Vagina (tissue), 2 donors: ENCODE data around the gene FAM124A. TPM values are rescaled to one million over a fixed set of nuclear protein-coding genes. Genes with fewer than 3 reads are reported as not detected.

Experiments
- DNase-seq, 2 donors: peaks; one replicate each; pipeline ENCODE4 v3.0.0-alpha.2; 2017; ENCODE audit errors: extremely low spot score in 2 of 2
- H3K27ac ChIP-seq: fragments of 200-600 bp; sonication (generic); one replicate; pipeline ENCODE4 v1.5.1; 2019
- H3K27me3 ChIP-seq: fragments of 200-600 bp; sonication (generic); one replicate; pipeline ENCODE4 v1.5.1; 2019
- H3K36me3 ChIP-seq, 2 donors: fragments of 200-600 bp; sonication (generic); one replicate each; pipeline ENCODE4 v1.5.1; 2017 to 2019
- H3K4me1 ChIP-seq: fragments of 200-600 bp; sonication (generic); one replicate; pipeline ENCODE4 v1.5.1; 2019
- H3K4me3 ChIP-seq, 2 donors: fragments of 200-600 bp; sonication (generic); 1 replicate in 1 of 2; 2 replicates in 1 of 2; pipeline ENCODE4 v1.5.1; 2016 to 2019
- H3K9me3 ChIP-seq: fragments of 200-600 bp; sonication (generic); one replicate; pipeline ENCODE4 v1.5.1; 2019
- POLR2A ChIP-seq, 2 donors: fragments of 450-650 bp; IDR thresholded peaks; one replicate each; pipeline ENCODE4 v1.6.1; 2017; ENCODE audit warnings: antibody characterized with exemption in 2 of 2, mild to moderate bottlenecking in 2 of 2, moderate library complexity in 2 of 2
- POLR2AphosphoS5 ChIP-seq, 2 donors: sonication (generic); formaldehyde crosslinking; IDR thresholded peaks; one replicate each; pipeline ENCODE4 v1.9.0; 2017; ENCODE audit warnings: antibody characterized with exemption in 2 of 2, mild to moderate bottlenecking in 2 of 2, low read depth in 1 of 2; ENCODE audit not compliant: insufficient read depth in 1 of 2
- intact Hi-C: fragments of 100-400 bp; cut with DNase I; formaldehyde crosslinking; loops from one replicate; pipeline ENCODE4 v1.15.1; 2023
- small RNA-seq: library from RNA; depleted of rRNA; stranded (forward); fragments of <200 nt; gene quantifications from one replicate; pipeline ENCODE3, GENCODE V24; 2016
- total RNA-seq: library from RNA; depleted of rRNA; stranded (reverse); fragments of >200 nt; gene quantifications from one replicate; pipeline ENCODE4 v1.2.3, GENCODE V29; 2016
- TF ChIP-seq, protein P1 (sequence below), 3 experiments: fragments of 450-650 bp in 2 of 3; fragments of 200-600 bp in 1 of 3; sonication (generic) in 1 of 3; IDR thresholded peaks; one replicate each; pipeline ENCODE4 v1.5.1; 2017 to 2019; ENCODE audit warnings: antibody characterized with exemption in 3 of 3, mild to moderate bottlenecking in 2 of 3, moderate library complexity in 2 of 3

Gene FAM124A
- total RNA-seq, 1 donor from 2014 or later: 5.4 TPM

DNA sequence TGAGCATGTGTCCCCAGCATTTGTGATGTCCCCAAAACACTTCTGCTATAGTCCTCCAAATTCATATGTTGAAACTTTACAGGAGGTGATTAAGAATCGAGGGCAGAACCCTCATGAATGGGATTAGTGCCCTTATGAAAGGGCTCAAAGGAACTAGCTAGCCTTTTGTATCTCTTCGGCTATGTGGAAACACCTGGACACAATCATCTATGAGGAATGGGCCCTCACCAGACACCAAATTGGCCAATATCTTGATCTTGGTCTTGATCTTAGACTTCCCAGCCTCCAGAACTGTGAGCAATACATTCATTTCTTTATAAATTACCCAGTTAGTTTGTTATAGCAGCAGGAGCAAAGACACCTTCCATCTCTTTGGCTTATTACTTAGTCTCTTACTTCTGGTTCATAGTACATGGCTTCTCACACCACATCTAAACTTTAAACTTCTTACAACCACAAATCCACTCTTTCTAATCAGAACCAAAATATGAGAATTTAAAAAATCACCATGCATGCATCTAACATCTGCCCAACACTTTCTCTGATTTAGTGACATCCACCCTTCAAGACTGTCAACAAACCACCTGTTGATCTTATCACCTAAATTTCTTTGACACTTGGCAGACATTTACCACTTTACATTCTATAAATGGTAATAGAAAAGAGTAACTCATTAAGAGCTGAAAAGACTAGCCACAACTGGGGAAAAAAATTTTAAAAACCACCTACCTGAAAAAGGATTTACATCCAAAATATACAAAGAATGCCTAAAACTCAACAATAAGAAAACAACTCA lies 110.6 kb downstream of the FAM124A start:
- no peak overlapping the region for H3K4me3 ChIP-seq
- intact Hi-C loops: no loop called here
- no peaks in the 10 kb centered on the region for H3K4me1 ChIP-seq
- H3K27me3 ChIP-seq: no peaks in the 10 kb centered on the region
- H3K27ac ChIP-seq: no peak overlapping the region
- DNase-seq: no peak
- no peaks in the 10 kb centered on the region for H3K36me3 ChIP-seq
- TF ChIP-seq POLR2AphosphoS5 (IDR thresholded peaks at IDR 0.05; ENCODE audit: insufficient read depth in 1 of 2, low read depth in 1 of 2) (no peak), POLR2A (IDR thresholded peaks at IDR 0.05) (no peak)
- no peaks in the 10 kb centered on the region for H3K9me3 ChIP-seq

DNA sequence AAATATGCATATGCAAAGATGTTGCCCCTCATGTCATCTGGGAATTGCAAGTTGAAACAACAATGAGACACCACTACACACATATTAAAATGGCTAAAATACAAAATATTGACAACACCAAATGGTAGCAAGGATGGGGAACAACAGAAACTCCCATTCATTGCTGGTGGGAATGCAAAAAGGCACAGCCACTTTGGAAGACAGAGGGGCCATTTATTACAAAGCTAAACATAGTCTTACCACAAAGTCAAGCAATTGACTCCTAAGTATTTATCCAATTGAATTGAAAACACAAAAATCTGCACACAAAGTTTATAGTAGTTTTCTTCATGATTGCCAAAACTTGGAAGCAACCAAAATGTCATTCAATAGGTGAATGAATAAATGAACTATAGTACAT lies 111.2 kb downstream of the FAM124A start:
- Histone ChIP-seq H3K27me3 (no peaks in the 10 kb centered on the region), H3K36me3 (no peaks in the 10 kb centered on the region), H3K4me3 (no peak overlapping the region), H3K9me3 (no peaks in the 10 kb centered on the region), H3K4me1 (no peaks in the 10 kb centered on the region), H3K27ac (no peak overlapping the region)
- intact Hi-C loops: no loop called here
- TF ChIP-seq POLR2AphosphoS5 (IDR thresholded peaks at IDR 0.05; ENCODE audit: insufficient read depth in 1 of 2, low read depth in 1 of 2) (no peak), POLR2A (IDR thresholded peaks at IDR 0.05) (no peak)
- TF ChIP-seq, protein P1, sequence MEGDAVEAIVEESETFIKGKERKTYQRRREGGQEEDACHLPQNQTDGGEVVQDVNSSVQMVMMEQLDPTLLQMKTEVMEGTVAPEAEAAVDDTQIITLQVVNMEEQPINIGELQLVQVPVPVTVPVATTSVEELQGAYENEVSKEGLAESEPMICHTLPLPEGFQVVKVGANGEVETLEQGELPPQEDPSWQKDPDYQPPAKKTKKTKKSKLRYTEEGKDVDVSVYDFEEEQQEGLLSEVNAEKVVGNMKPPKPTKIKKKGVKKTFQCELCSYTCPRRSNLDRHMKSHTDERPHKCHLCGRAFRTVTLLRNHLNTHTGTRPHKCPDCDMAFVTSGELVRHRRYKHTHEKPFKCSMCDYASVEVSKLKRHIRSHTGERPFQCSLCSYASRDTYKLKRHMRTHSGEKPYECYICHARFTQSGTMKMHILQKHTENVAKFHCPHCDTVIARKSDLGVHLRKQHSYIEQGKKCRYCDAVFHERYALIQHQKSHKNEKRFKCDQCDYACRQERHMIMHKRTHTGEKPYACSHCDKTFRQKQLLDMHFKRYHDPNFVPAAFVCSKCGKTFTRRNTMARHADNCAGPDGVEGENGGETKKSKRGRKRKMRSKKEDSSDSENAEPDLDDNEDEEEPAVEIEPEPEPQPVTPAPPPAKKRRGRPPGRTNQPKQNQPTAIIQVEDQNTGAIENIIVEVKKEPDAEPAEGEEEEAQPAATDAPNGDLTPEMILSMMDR (IDR thresholded peaks at IDR 0.05): no peak
- DNase-seq: no peak

DNA sequence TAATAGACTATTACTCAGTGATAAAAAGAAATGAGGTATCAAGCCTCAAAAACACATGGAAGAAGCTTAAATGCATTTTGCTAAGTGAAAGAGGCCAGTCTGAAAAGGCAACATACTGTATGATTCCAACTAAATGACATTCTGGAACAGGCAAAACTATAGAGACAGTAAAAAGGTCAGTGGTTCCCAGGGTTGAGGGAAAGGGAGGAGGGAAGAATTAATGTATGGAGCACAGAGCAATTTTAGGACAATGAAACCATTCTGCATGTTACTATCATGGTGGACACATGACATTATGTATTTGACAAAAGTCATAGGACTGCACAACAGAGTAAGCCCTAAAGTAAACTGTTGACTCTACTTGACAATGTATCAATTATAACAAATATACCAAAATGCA lies 111.6 kb downstream of the FAM124A start:
- Histone ChIP-seq H3K9me3 (no peaks in the 10 kb centered on the region), H3K36me3 (no peaks in the 10 kb centered on the region), H3K4me1 (no peaks in the 10 kb centered on the region), H3K27ac (no peak overlapping the region), H3K4me3 (no peak overlapping the region), H3K27me3 (no peaks in the 10 kb centered on the region)
- TF ChIP-seq, protein P1 (IDR thresholded peaks at IDR 0.05): no peak
- no peak for TF ChIP-seq POLR2A (IDR thresholded peaks at IDR 0.05)
- no peak for TF ChIP-seq POLR2AphosphoS5 (IDR thresholded peaks at IDR 0.05; ENCODE audit: insufficient read depth in 1 of 2, low read depth in 1 of 2)
- intact Hi-C loops: no loop called here
- DNase-seq: no peak

Small RNA genes lying within 50 kb of the gene (small RNA-seq; reads per million reads assigned to genes)
- gene PRELID3BP2: not detected

Other genes starting within 250 kb of the FAM124A start
- not detected for gene C13orf42, start 111.1 kb upstream of the FAM124A start, total RNA-seq
- gene SERPINE3, start 117.3 kb downstream of the FAM124A start, total RNA-seq: not detected
- gene INTS6, start 230.6 kb downstream of the FAM124A start, total RNA-seq: 56.2 TPM